PFSK-1 (cell line): ENCODE data around the gene HEPACAM.

ENCODE experiments used
- FOXP2 ChIP-seq: optimal IDR thresholded peaks from 2 replicates; pipeline ENCODE3; 2011; ENCODE audit warnings: borderline replicate concordance, control low read depth, inconsistent platforms; ENCODE audit not compliant: insufficient read depth; ENCODE audit errors: extremely low read length, extremely low read depth
- POLR2AphosphoS5 ChIP-seq: IDR thresholded peaks from 2 replicates; pipeline ENCODE4 v1.6.1; 2012; ENCODE audit warnings: low read depth, mild to moderate bottlenecking, control low read depth, low read length, moderate library complexity
- SIN3A ChIP-seq: IDR thresholded peaks from 2 replicates; pipeline ENCODE4 v1.6.1; 2012; ENCODE audit warnings: mild to moderate bottlenecking, low read length, moderate library complexity, borderline replicate concordance; ENCODE audit not compliant: insufficient read depth
- TAF1 ChIP-seq: IDR thresholded peaks from 2 replicates; pipeline ENCODE4 v1.6.1; 2012; ENCODE audit warnings: low read length, control low read depth, borderline replicate concordance; ENCODE audit not compliant: insufficient read depth
- TF ChIP-seq, protein P1 (sequence below), 2 experiments: IDR thresholded peaks; 2 replicates each; pipeline versions ENCODE4 v1.6.1 to v1.8.0; 2011 to 2012; ENCODE audit warnings: low read depth in 2 of 2, low read length in 2 of 2, control low read depth in 1 of 2, inconsistent platforms in 1 of 2, mild to moderate bottlenecking in 1 of 2, moderate library complexity in 1 of 2; ENCODE audit not compliant: insufficient read depth in 1 of 2

Gene HEPACAM

GRCh38 chr11:124941703-124942102, 5.9 kb upstream of the HEPACAM start:
- TF ChIP-seq FOXP2 (no peak), SIN3A (no peak), TAF1 (no peak), POLR2AphosphoS5 (no peak)
- TF ChIP-seq, protein P1, sequence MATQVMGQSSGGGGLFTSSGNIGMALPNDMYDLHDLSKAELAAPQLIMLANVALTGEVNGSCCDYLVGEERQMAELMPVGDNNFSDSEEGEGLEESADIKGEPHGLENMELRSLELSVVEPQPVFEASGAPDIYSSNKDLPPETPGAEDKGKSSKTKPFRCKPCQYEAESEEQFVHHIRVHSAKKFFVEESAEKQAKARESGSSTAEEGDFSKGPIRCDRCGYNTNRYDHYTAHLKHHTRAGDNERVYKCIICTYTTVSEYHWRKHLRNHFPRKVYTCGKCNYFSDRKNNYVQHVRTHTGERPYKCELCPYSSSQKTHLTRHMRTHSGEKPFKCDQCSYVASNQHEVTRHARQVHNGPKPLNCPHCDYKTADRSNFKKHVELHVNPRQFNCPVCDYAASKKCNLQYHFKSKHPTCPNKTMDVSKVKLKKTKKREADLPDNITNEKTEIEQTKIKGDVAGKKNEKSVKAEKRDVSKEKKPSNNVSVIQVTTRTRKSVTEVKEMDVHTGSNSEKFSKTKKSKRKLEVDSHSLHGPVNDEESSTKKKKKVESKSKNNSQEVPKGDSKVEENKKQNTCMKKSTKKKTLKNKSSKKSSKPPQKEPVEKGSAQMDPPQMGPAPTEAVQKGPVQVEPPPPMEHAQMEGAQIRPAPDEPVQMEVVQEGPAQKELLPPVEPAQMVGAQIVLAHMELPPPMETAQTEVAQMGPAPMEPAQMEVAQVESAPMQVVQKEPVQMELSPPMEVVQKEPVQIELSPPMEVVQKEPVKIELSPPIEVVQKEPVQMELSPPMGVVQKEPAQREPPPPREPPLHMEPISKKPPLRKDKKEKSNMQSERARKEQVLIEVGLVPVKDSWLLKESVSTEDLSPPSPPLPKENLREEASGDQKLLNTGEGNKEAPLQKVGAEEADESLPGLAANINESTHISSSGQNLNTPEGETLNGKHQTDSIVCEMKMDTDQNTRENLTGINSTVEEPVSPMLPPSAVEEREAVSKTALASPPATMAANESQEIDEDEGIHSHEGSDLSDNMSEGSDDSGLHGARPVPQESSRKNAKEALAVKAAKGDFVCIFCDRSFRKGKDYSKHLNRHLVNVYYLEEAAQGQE (IDR thresholded peaks at IDR 0.05; ENCODE audit: insufficient read depth in 1 of 2, low read depth in 2 of 2, low read length in 2 of 2), result no peak

DNA sequence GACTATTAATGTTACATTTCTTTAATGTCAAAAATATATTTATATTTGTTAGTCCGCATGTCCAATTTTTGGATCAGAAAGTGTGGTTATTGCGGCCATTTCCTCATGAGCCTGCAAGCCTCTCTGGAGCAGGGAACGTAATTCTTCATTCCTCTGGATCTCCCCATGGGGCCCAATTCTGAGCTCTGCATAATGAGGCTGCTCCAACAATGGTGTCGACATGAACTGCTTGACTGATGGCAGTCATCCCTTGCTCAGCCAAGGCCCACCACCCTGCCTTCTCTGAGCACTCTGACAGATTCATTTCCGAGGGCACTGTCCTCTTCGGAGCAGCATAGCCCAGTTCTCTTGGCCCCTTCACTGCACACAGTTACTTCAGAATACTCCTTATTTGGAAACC, 3.1 kb upstream of the HEPACAM start:
- TF ChIP-seq TAF1 (no peak), SIN3A (no peak), FOXP2 (no peak), POLR2AphosphoS5 (no peak)
- TF ChIP-seq, protein P1 (IDR thresholded peaks at IDR 0.05; ENCODE audit: insufficient read depth in 1 of 2, low read depth in 2 of 2, low read length in 2 of 2), result no peak

DNA sequence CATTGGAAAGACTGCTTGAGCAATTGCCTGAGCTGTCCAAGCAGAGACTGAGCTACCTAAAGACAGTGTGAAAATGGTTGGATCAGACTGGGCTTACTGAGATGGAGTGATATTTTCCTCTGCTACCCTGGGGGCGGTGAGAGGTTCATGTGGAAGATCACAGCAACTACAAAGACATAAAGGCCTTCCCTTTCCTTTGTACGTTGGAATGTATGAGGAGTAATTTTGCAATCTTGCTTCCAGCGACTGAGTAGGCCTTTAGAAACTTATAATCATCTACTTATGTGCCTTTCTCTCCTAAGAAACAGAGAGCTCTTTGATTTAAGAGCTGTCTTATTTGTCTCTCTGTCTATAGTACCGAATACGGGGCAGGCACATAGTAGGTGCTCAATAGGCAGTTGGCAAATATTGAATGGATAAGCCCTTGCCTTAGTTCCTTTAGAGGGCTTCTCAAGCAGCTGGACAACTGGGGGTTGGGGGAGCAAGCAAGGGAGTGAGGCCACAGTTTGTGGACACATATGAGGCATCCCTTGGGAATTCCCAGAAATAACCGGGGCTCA, 2.4 kb upstream of the HEPACAM start:
- TF ChIP-seq FOXP2 (no peak), SIN3A (no peak), POLR2AphosphoS5 (no peak), TAF1 (no peak)
- TF ChIP-seq, protein P1 (IDR thresholded peaks at IDR 0.05; ENCODE audit: insufficient read depth in 1 of 2, low read depth in 2 of 2, low read length in 2 of 2), result no peak

- TF ChIP-seq POLR2AphosphoS5 (no peak), SIN3A (no peak), FOXP2 (no peak), TAF1 (no peak)
- TF ChIP-seq, protein P1 (IDR thresholded peaks at IDR 0.05; ENCODE audit: insufficient read depth in 1 of 2, low read depth in 2 of 2, low read length in 2 of 2), result no peak
These were observed 1.6 kb upstream of the HEPACAM start for GRCh38 chr11:124937336-124937935.
